Measurements from ENCODE around the gene CPA5.

Gene CPA5

GRCh38 chr7:130379921-130380860, 35.6 kb downstream of the CPA5 start, which contains the start of gene CPA1:
Gene CPA1, plus strand, starts transcription at chr7:130380494. Its CDS starts 27 bp downstream, at chr7:130380521.
- DNase-seq = no peak

DNA sequence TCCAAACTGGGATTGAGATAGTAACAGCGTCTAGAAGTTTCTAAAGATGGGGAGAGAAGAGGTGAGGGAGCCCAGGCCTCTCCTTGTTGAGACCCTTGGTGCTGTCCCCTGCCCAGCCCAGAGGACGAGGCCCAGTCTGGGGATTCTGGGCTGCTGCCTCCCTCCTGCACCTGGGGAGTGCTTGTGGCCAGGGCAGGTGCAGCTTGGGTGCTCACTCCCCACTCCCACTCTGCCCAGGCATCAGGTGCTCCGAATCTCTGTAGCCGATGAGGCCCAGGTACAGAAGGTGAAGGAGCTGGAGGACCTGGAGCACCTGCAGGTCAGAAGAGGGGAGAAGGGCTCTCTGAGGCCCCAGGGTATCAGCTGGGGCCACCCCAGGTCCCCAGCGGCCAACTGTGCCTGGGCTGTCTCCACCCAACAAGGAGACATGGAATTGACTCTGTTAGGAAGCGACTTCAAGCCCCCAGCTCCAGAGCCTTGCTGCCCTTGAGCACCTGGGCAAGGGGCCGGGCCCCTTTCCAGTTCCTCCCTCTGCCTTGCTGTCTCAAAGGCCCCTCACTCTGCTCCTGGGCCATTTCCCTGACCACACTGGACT, 36.3 kb downstream of the CPA5 start:
- no peak for DNase-seq

GRCh38 chr7:130381468-130382312, 37.1 kb downstream of the CPA5 start:
- DNase-seq = no peak

GRCh38 chr7:130383187-130383980, 38.8 kb downstream of the CPA5 start:
- no peak for DNase-seq

DNA sequence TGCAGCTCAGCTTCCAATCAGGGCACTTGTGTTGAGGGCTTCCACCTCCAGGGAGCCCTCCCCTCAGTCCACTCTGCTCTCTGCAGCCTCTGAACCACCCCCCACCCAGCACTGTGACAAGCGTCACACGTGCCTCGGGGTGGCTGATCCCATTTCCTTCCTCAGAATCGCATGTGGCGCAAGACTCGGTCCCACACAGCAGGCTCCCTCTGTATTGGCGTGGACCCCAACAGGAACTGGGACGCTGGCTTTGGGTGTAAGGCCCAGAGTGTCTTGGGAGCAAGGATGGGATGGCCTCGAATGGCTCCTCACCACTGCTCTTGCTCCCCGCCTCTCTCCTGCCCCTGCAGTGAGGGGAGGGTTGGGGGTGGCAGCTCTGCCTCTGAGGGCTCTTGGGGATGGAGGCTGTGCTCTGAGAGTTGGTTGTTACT, 39.8 kb downstream of the CPA5 start:
- no peak for DNase-seq

- DNase-seq = no peak
Observed at GRCh38 chr7:130384841-130385599, 40.4 kb downstream of the CPA5 start.

DNA sequence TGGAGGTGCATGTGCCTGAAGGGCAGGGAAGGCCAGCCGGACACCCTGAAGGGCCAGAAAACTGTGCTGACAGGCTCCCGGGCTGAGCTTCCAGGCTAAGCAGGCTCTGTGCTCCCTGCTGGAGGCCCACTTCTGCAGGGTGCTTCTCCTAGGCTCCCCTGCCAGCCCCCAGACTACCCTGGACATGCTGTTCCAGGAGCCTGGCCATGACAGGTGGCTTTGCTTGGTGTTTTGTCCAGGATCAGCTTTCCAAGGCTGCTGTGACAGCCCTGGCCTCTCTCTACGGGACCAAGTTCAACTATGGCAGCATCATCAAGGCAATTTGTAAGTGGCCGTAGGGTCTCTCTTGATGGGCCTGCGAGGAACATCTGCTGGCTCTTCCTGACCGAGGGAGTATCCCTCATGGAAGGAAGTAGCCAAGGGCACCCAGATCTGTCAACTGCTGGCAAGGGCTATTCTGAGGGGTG, 41.0 kb downstream of the CPA5 start:
- DNase-seq = no peak

- DNase-seq = no peak
Observed at GRCh38 chr7:130386876-130387275, 42.3 kb downstream of the CPA5 start.

DNA sequence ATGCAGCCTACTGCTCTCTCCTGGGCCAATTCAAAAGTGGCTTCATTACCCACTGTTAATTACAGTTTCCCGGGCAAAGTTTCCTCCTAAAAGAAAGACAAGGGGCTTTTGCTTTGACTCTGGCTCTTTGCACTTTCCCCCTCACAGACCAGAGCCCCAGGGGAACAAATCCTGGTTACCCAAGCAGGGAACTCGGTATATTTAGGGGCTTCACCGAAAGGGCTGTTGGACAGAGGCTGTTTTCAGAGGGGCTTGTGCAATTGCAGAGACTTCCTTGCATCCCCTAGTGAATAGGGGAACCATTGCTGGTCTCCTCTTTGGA, 42.7 kb downstream of the CPA5 start:
- DNase-seq = no peak

- no peak for DNase-seq
Observed at GRCh38 chr7:130387628-130388403, 43.2 kb downstream of the CPA5 start.

DNA sequence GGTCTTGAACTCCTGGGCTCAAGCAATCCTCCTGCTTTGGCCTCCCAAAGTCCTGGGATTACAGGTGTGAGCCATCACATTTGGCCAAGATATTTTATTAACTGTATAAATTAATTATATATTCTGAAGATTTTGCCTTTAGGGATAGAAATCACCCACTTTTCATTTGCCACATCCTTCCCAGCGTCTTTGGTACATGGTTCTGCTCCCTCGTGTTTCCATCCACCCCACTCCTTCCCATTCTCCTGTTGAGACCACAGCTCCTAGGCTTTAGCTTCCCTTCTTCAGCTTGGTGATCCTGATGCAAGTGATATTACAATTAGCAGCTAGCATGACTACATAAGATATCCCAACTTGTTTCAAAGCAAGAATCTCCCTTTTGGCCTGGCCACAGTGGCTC, 44.1 kb downstream of the CPA5 start:
- DNase-seq = no peak

- DNase-seq = no peak
Observed at GRCh38 chr7:130390486-130390885, 45.9 kb downstream of the CPA5 start.

- no peak for DNase-seq
Observed at GRCh38 chr7:130393101-130393561, 48.5 kb downstream of the CPA5 start.

DNA sequence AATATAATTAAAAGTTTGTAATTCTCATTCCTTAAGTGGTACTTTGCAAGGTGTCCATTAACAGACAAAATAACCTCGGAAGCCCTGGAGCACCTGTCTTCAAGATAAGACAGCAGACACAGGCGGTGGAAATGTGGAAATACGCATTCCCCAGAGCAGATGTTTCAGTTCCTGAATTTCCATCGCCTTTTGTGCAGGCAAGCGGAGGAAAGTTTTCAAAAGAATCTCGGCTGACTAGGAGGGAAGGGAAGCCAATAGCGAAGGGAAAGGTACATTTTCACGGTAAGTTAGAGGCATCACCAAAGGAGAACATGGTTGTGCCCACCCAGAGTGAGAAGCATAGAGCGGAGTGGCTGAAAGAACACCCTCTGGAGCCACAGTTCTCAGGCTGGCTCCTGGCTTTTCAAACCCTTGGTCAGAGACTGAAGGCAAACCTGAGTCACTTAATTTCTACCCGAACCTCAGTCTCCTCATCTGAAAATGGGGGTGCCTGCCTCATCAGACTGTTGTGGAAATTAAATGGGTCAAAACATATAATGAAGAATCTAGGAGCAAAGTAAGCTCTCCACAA, 49.3 kb downstream of the CPA5 start:
- DNase-seq = no peak

DNA sequence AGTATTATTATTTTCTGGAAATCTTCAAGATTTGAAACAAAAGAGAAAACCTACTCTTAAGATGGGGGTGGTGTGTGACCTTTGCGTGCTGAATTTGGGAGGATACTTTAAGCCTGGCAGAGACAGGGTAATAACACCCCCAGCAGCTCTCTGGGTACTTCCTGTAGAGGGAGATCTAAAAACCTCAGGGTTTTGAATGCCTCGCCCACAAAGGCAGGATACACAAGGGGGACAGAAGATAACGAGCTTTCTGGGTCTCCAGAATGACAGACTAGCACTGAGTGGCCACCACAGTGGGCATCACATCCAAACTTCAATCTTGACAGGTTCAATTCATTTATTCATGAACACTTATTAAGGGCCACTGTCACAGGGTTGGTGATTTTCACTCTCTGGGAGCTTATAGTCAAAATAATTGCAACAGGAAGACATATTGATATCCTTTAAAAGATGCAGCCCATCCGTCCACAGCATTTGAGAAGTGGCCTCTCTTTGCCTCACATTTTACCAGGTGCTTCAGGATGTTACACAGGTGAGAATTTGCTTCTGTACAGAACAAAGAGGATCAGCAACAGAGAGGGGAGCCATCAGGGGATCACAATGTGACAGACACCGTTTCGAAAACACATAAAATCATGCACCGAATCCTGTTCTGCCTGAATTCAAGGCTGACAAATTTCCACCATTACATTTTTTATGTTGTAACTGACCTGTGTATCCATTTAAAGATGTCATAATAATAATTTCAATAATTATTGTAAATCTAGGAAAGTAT, 50.0 kb downstream of the CPA5 start:
- no peak for DNase-seq

GRCh38 chr7:130395421-130395820, 50.8 kb downstream of the CPA5 start:
- no peak for DNase-seq

- DNase-seq = no peak
Observed at GRCh38 chr7:130396109-130396508, 51.5 kb downstream of the CPA5 start.

DNA sequence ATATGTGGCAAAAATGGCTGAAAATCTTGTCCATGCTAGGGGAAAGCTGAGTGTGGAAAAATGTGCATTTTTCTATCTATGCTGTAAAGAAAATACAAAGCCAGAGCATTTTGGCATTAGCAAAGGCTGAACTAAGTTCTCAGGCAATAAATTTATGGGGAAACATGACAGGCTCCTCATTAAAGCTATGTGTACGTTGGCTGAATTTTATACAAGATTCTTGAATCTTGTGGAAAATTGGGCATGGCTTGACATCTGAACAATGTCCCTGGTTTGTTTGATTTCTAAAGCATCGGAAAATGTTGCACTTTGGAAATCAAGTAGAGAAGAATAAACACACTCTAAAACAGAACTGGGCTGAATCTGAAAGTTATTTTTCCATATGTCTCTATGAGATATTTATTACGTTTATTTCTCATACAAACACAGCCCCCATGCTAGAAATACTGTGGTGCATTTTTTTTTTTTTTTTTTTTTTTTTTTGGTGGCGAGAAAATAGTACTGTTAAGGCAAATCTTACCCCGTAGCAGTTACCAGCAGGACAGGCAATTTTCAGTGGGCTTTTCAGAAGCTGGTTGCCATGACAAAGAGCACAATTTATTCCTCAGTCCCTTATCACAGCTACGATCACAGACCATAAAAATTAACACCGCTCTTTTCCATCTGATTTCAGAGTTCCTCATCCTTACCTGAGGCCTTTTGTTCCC, 52.6 kb downstream of the CPA5 start:
- no peak for DNase-seq

GRCh38 chr7:130397758-130398073, 53.1 kb downstream of the CPA5 start:
- DNase-seq = peak; percentile 80 to 82
